Dermis blood vessel endothelial cell (primary cell): ENCODE measurements around the gene TMBIM1. TPM values are rescaled to one million over a fixed set of nuclear protein-coding genes. Genes with fewer than 3 reads are reported as not detected.

Experiments
- DNase-seq: peaks from one replicate; pipeline ENCODE4 v3.0.0; 2010
- total RNA-seq: library from RNA; depleted of rRNA; stranded (reverse); fragments of >200 nt; gene quantifications from 2 replicates; pipeline ENCODE4 v1.2.3, GENCODE V29; 2014

Gene TMBIM1
- total RNA-seq, 1 donor from 2014 or later: 134 TPM

- no peak for DNase-seq
These were observed 20.9 kb downstream of the TMBIM1 start for GRCh38 chr2:218271487-218271797.

DNA sequence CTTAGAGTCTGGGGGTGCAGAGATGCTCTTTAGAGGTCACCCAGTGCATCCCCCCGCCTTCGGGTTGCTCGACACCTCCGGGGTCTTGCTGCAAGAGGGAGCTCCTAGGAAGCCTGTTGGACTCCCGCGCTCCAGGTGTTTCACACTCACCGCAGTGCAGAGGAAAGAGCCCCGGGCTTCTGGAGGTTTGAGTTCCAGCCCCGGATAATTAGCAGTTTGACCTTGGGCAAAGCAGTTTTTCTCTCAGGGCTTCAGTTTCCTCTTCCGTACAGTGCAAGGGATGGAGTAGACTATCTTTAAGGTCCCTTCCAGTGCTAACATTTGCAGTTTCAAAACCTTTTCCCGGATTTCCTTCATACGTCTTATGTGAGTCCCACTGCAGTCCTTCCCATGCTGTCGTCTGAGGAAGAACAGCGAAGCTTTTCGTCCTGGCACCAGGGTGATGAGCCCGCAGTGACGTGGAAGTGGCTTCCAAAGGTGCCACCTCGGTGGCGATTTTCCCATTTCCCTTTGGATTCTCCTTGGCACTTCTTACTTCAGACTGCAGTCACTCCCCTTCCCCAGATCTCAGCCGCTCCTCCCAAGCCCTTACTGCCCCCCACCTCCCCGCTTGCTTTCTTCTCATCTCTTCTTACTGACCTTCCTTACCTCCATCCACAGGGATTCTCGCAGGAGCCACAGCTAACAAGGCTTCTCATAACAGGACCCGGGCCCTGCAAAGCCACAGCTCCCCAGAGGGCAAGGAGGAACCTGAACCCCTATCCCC, 21.4 kb downstream of the TMBIM1 start:
- no peak for DNase-seq

DNA sequence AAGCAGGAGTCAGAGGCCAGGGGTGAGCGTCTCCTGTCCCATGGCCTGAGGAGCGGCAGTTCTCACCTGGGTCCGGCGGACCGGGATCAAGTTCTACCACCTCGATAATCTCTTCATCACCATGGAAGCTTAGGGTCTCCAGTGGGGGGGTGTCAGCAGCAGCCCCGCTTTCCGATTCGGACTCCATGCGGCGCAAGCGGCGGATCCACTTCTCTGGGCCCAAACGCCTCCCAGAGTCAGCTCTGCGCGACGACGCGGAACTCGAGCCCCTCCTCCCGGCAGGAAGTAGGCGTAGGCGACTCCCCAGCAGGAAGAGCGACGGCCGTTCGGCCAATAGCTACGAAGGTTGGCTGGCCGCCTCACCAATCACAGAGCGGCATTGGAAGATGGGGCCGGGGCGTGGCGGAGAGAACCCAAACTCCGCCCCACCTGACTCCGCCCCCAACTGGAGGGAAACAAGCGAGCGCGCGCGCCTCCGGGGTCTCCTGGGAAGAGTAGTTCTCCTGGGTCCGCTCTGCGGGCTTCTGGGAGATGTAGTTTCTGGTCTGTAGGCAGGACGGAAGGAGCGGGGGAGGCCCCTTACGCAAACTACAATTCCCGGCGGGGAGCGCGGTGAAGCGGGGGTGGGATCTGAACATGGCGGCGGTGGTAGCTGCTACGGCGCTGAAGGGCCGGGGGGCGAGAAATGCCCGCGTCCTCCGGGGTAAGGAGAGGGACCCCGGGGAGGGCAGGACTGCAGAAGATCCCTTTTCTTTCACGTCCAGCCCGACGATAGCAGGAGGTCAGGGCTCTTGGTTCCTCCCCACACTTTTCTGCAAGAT, 22.2 kb downstream of the TMBIM1 start, which contains the start of the genes AAMP and PNKD:
Gene AAMP, minus strand, starts transcription at position 238 of the 821 bp plus-strand sequence. Its CDS starts 51 bp downstream, at position 187.
Gene PNKD, plus strand, starts transcription at position 620 of the 821 bp plus-strand sequence. Its CDS starts 17 bp downstream, at position 637.
- DNase-seq: peak; percentile 100

DNA sequence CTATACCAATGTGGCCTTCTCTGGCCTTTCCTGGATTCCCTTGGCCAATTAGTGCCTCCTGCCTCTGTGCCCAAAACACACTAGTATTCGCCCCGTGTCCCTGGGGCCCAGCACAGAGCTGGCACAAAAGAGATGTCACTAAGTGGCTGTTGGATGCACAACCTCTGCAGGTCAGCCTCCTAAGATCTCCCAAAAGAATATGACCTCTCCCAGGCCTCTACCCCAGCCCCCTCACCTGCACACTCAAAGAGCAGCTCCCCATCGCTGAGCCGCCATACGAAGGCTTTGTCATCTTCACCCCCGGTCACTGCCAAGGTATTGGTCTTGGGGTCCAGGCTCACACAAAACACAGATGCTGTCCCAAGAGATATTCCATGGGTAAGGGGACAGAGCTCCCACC, 25.0 kb downstream of the TMBIM1 start:
- no peak for DNase-seq

DNA sequence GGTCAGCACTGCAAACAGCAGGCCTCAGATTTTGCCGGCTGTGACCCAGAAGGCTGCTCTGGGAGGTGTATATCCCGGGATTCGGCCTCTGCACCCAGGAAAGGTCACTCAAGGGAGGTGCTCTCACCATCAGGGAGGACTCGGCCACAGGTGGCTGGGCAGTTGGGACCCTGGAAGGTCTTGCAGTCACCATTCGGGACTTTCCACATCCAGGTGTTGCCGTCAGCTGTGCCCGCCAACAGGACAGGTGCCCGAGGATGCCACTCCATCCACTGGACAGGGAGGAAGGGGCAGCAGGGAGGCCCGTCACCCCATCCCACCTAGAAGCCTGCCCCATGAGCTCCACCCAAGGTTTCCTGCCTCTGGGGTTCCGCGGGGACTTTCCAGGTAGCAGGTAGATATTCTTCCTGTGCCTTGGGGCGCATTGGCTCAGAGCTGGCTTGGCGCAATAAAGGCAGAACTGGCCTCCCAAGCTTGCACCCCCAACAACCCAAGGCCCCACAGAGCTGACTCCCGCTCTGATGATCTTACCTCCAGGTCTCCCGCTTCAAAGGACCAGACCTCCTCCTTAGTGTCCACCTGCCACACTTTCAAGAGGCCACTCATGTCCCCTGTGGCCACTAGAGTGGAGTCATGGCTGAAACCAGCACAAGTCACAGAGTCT, 25.9 kb downstream of the TMBIM1 start:
- no peak for DNase-seq

DNA sequence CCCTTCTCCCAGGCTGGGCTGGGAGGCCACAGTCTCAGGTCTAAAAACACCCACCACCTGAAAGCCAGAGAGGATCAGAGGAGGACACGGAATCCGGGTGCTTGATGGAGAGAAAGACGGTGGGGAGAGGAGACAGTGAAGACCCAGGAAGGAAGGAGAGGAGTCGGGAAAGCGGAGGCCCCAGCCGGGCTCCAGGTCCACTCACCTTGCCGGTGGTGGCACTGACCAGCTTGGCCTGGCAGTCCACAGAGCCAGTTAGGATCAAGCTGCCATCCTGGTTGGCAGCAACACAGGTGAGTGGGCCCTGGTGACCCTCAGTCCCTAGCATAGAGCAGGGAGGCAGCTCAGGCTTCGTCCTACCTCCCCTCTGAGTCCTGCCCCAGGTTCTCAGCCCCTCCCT, 26.7 kb downstream of the TMBIM1 start:
- no peak for DNase-seq

- DNase-seq: no peak
These were observed 27.3 kb downstream of the TMBIM1 start for GRCh38 chr2:218264773-218265561.

- DNase-seq: no peak
These were observed 28.3 kb downstream of the TMBIM1 start for GRCh38 chr2:218263817-218264641.

DNA sequence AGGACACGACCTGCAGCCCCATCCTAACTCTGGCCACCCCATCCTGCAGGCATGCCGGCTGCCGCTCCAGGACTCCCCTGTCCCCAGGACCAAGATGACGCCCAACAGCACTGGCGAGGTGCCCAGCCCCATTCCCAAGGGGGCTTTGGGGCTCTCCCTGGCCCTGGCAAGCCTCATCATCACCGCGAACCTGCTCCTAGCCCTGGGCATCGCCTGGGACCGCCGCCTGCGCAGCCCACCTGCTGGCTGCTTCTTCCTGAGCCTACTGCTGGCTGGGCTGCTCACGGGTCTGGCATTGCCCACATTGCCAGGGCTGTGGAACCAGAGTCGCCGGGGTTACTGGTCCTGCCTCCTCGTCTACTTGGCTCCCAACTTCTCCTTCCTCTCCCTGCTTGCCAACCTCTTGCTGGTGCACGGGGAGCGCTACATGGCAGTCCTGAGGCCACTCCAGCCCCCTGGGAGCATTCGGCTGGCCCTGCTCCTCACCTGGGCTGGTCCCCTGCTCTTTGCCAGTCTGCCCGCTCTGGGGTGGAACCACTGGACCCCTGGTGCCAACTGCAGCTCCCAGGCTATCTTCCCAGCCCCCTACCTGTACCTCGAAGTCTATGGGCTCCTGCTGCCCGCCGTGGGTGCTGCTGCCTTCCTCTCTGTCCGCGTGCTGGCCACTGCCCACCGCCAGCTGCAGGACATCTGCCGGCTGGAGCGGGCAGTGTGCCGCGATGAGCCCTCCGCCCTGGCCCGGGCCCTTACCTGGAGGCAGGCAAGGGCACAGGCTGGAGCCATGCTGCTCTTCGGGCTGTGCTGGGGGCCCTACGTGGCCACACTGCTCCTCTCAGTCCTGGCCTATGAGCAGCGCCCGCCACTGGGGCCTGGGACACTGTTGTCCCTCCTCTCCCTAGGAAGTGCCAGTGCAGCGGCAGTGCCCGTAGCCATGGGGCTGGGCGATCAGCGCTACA, 29.4 kb downstream of the TMBIM1 start:
- no peak for DNase-seq

DNA sequence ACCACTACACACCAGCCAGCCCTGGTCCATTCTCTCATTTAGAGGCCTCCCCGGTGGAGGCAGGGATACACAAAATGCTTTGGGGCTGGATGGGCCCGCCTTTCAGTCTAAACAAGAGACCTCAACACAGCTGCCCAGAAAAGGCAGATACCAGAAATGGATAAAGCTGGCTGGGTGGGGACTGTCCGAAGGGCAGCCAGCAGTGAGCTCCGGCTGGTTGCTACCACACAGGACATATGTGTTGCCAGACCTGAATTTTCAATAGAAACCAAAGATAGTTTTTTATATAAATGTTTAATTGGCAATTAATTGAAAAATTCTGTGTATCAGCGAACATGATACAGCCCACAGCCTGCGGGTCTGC, 30.1 kb downstream of the TMBIM1 start:
- no peak for DNase-seq

DNA sequence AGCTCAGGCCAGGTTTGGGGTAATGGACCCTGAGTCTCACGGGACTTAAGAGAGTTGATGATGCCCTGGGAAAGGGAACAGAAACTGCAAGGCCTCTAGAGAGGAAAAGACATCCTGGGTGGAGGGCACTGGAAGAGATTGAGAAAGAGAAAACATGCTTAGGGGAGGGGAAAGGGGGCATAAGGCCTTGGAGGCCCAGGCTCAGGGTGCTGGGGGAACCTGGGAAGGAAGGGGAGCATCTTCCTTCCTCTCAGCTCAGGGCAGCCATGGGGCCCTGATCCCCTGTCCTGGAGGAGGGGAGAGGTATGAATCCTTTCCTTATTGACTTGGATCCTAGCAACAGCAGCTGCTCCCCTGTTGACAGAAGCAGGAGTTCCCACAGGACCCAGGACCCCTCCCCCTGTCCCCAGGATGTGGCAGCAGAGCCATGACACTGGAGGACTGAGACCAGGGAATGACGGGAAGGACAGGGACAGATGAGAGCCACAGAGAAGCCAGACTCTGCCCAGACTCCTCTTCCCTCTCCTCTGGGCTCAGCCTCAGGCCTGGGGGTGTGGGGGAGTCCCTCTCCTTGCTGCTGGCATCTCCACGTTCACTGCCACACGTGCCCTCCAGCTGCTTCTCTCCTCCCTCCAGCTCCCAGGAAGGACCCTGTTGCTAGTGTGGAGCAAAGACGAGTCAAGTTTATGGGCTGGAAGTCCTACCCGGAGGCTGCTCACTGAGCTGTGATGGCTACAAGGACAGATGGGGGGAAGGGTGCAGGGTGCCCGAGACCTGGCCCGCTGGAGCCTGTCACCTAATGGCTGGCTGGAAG, 30.7 kb downstream of the TMBIM1 start:
- no peak for DNase-seq

DNA sequence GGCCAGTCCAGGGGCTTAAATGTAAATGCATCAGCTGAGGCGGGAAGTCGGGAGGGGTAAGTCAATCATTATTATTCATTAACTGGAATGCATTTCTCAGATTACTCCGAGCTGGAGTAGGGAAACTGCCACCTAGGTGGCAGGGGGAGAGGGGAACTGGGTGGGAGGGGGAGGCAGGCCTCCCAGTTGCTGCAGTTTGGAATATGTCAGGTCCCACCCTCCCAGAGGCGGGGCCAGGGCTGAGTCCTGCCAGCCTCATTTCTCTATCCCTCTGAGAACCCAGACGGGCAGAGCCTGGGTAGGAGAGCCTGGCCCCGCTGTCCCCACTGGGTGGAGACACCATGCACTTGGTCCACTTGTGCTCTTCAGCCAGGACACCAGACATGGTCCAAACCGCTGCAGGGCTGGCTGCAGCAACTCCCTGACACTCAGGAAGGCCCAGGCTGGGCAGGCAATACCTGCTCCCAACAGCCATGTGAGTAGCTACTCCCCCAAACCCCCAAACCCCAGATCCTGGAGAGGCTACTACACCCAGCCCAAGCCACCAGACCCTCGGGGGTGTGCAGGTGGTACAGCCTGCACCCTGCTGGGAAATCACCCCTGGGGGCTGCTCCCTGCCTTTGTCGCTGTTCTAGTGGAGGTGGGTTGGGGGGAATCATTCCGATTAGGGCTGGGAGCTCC, 31.4 kb downstream of the TMBIM1 start, which contains the start of gene GPBAR1:
Gene GPBAR1, plus strand, starts transcription at position 274 of the 681 bp plus-strand sequence. CDS start 1,710 bp downstream, outside the sequence.
- no peak for DNase-seq

DNA sequence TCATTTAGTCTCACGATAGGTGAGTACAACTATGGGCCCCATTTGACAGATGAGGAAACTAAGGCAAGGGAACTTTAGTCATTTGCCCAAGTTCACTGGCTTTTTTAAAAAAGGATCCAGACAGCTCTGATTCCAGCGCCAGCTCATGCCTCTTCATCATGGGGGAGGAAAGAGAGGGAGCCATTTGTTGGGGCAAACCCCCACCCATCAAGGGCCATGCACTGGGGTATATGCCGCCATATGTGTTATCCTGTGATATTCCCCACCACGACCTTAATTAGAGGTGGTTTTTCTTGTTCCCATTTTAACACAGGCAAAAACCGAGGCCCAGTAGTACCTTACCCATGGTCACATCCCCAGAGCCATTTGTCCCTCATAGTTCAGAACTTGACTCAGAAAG, 32.1 kb downstream of the TMBIM1 start:
- no peak for DNase-seq

DNA sequence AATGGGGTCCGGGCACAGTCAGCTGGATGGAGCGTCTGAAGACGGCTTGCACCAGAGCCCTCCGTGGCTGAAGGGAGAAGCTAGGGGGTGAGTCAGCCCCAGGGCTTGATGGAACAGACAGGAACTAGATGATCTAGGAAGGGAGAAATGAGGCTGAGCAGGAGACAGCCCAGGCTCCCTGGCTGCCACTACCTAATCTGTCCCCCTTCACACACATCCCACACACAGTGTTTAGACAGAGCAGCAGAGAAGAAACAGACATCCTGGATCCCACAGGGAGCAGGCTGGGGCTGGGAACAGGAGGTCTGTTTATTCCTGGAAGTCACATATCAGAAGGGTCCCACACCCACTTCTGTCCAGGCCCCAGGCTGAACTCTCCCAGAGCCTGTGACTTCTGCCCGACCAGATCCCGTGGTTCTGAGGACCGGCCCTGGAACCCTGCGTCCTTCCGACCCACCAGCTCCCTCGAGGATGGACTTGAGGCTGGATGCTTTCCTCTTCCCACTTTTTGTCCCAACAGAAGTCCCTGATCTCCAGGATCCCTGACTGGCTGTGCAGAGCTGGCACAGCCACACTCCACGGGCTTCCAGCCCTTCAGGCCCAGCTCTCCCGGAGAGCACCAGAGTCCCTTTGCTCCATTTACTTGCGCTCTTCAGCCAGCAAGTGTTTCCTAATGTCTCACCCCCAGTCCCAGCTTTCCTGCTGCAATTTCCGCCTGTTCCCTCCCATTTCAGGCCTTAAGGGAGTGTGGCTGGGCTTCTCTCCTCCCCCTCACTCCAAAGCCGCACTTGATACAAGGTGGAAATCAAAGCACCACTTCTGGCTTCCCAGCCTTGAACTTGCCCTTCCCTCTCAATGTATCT, 33.0 kb downstream of the TMBIM1 start:
- DNase-seq: peak; percentile 74

DNA sequence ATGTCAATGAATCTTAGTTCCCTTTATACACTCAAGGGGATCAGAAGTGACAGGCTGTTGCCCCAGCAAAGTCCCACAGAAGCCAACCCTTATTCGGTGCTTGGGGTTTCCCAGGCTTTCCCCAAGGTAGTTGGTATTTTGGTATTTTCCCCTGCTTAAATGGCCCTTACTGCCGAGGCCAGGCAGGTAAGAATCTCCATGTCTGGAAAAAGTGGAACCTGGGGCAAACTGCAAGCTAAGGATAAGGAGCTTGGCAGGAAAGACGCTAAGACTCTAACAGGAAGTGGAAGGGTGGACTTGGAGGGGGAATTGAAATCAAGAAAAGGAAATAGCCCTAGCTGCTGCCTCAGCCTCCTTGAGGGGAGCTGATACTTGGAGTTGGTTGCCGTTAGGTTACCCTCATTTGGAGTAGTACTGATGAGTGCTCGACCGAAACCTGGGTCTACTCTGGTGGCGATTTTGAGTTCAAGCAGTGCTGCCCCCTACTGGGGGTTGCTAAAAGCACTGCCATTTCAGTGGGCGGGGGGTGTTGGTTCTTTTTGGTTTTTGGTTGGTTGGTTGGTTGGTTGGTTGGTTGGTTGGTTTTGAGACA, 34.8 kb downstream of the TMBIM1 start:
- peak; percentile 58 for DNase-seq

DNA sequence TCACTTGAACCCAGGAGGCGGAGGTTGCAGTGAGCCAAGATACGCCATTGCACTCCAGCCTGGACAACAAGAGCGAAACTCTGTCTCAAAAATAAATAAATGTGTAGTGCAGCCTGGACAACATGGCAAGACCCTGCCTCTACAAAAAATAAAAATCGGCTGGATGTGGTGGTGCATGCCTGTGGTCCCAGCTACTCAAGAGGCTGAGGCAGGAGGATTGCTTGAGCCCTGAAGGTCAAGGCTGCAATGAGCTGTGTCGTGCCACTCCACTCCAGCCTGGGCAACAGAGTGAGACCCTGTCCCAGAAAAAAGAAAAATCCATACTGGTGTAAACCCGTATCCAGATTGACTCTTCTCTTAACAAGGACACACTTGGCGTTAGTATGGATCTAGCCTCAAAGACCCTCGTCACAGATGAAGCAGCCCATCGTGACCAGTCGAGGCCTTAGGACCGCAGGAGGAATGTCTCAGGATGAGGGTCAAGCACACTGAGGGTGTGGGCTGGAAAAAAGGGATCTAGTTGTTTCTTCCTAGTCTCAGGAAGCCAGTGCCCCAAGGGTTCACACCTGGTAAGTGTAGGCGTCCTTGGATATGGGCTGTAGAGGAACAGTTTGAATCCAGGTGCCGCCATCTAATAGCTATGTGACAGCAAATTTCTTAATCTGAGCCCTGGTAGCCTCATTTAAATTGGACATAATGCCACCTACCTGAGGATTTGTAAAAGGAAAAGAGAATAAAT, 35.5 kb downstream of the TMBIM1 start:
- DNase-seq: no peak

DNA sequence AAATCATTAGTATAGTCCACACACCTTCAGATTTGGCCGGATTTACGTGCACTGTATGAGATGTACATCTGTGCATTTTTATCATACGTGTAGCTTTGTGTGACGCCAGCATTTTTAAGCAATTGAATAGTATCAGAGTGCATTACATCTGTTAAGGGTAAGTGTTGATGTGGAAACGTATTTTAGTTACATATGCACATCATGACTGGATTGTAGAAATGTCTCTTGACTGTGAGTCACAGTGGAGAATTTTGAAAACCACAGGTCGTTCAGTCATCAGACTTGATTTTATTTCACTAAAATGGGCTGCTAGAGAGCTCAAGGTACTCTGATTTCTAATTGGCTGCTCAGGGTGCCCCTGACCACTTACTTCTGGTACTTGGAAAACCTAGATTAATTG, 36.9 kb downstream of the TMBIM1 start:
- no peak for DNase-seq
